HEK293T (cell line): ENCODE results near the gene FHOD3.

Experiments
- BHLHE40 ChIP-seq: fragments of 450-650 bp; IDR thresholded peaks from 2 replicates; pipeline ENCODE4 v1.6.1; 2016; ENCODE audit warnings: mild to moderate bottlenecking, moderate library complexity, borderline replicate concordance
- FOXA1 ChIP-seq: fragments of 450-650 bp; IDR thresholded peaks from 2 replicates; pipeline ENCODE4 v1.6.1; 2016; ENCODE audit warnings: mild to moderate bottlenecking
- FOXM1 ChIP-seq: fragments of 450-650 bp; IDR thresholded peaks from 2 replicates; pipeline ENCODE4 v1.6.1; 2017; ENCODE audit warnings: mild to moderate bottlenecking, borderline replicate concordance
- PKNOX1 ChIP-seq: fragments of 450-650 bp; IDR thresholded peaks from 2 replicates; pipeline ENCODE4 v1.6.1; 2016
- SP1 ChIP-seq: fragments of 450-650 bp; IDR thresholded peaks from 2 replicates; pipeline ENCODE4 v1.6.1; 2017
- SUZ12 ChIP-seq: fragments of 450-650 bp; IDR thresholded peaks from 2 replicates; pipeline ENCODE4 v1.6.1; 2016; ENCODE audit warnings: mild to moderate bottlenecking
- TARDBP ChIP-seq: fragments of 450-650 bp; IDR thresholded peaks from 2 replicates; pipeline ENCODE4 v1.6.1; 2016
- ZNF384 ChIP-seq: fragments of 450-650 bp; IDR thresholded peaks from 2 replicates; pipeline ENCODE4 v1.6.1; 2016

GRCh38 chr18:36706134-36706881, 408.8 kb downstream of the FHOD3 start:
- no peak for TF ChIP-seq SUZ12
- TF ChIP-seq ZNF384: no peak
- TF ChIP-seq SP1: no peak
- TF ChIP-seq FOXM1: no peak
- no peak for TF ChIP-seq BHLHE40
- TF ChIP-seq TARDBP: no peak
- no peak for TF ChIP-seq FOXA1
- TF ChIP-seq PKNOX1: no peak
